ENCODE data around the gene PKM.

PKM gene

DNA sequence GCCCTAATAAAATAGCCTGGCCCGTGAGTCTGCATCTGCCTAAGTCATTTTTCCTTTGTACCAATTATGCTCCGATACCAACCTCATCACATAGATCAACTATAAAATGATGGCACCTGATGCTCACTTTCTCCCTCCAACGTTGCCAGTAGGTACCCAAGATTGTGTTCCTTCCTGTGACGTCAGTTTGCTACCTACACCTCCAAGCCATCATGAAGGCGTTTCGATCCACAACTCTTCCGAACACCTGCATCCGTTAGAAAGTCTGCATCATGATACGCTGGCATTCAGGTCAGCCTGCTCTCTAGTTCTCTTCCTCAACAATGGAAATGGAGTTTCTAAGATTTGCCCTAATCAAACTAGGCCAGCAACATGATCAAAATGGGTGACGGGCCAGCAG lies 7.7 kb downstream of the PKM start:
- H3K27ac ChIP-seq (ENCODE audit: insufficient read depth, low read length, poor library complexity, severe bottlenecking) = no peak overlapping the region
- no peak for DNase-seq
- H3K4me1 ChIP-seq (ENCODE audit: control insufficient read depth, insufficient read depth, low read length, poor library complexity, severe bottlenecking) = peaks cover 16% of the 10 kb centered on the region
- peaks cover 34% of the 10 kb centered on the region for H3K36me3 ChIP-seq (ENCODE audit: control insufficient read depth, insufficient read depth, low read length)
- no peaks in the 10 kb centered on the region for H3K27me3 ChIP-seq (replicated peaks; ENCODE audit: control insufficient read depth, insufficient read depth, low read length, poor library complexity, severe bottlenecking)
- H3K9me3 ChIP-seq (ENCODE audit: control insufficient read depth, low read length) = no peaks in the 10 kb centered on the region
- H3K4me3 ChIP-seq (ENCODE audit: insufficient read depth, low read depth, low read length, poor library complexity, severe bottlenecking) = no peak overlapping the region

DNA sequence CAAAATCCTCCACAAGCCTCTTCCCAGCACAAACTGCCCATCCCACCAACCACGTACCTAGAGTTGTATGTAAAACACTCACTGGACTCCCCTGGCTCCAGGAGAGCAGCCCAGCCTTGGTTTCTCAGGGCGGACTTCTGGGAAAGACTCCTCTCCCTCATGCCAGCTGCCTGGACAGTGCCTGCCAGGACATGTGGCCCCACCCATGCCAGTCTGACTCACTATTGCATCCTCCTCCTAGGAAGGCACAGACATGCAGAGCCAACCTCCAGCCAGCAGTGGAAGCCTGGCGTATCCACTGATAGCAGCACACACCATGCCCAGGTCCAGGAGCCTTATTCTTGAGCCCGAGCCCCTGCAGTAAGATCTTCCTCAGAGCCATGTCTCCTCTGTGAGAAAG lies 8.6 kb downstream of the PKM start:
- H3K27ac ChIP-seq (ENCODE audit: insufficient read depth, low read length, poor library complexity, severe bottlenecking) = peak overlapping the region; percentile 21
- DNase-seq = no peak
- H3K4me3 ChIP-seq (ENCODE audit: insufficient read depth, low read depth, low read length, poor library complexity, severe bottlenecking) = no peak overlapping the region
- H3K9me3 ChIP-seq (ENCODE audit: control insufficient read depth, low read length) = no peaks in the 10 kb centered on the region
- H3K36me3 ChIP-seq (ENCODE audit: control insufficient read depth, insufficient read depth, low read length) = peaks cover 43% of the 10 kb centered on the region
- H3K27me3 ChIP-seq (replicated peaks; ENCODE audit: control insufficient read depth, insufficient read depth, low read length, poor library complexity, severe bottlenecking) = no peaks in the 10 kb centered on the region
- H3K4me1 ChIP-seq (ENCODE audit: control insufficient read depth, insufficient read depth, low read length, poor library complexity, severe bottlenecking) = peaks cover 10% of the 10 kb centered on the region

DNA sequence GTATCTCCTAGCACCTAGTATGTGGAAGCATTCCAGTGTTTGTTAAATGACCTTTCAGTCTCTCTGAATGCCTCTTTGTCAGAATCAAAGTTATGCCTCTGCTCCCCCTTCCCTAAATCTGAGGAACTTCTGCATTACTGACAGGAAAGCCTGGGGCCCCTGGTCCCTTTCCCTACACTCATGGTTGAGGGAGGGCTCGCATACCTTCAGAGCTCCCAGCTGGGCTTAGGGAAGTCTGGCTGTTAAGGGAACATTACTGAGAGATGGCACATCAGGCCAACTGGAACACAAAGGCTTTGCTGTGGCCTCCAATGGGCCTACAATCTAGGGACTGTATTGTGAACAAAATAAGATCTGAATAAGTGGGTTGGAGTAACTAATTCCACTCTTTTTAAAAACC lies 10.3 kb downstream of the PKM start:
- H3K36me3 ChIP-seq (ENCODE audit: control insufficient read depth, insufficient read depth, low read length) = peaks cover 57% of the 10 kb centered on the region
- DNase-seq = no peak
- no peaks in the 10 kb centered on the region for H3K4me1 ChIP-seq (ENCODE audit: control insufficient read depth, insufficient read depth, low read length, poor library complexity, severe bottlenecking)
- no peaks in the 10 kb centered on the region for H3K27me3 ChIP-seq (replicated peaks; ENCODE audit: control insufficient read depth, insufficient read depth, low read length, poor library complexity, severe bottlenecking)
- H3K4me3 ChIP-seq (ENCODE audit: insufficient read depth, low read depth, low read length, poor library complexity, severe bottlenecking) = no peak overlapping the region
- H3K27ac ChIP-seq (ENCODE audit: insufficient read depth, low read length, poor library complexity, severe bottlenecking) = peak overlapping the region; percentile 49
- H3K9me3 ChIP-seq (ENCODE audit: control insufficient read depth, low read length) = no peaks in the 10 kb centered on the region

DNA sequence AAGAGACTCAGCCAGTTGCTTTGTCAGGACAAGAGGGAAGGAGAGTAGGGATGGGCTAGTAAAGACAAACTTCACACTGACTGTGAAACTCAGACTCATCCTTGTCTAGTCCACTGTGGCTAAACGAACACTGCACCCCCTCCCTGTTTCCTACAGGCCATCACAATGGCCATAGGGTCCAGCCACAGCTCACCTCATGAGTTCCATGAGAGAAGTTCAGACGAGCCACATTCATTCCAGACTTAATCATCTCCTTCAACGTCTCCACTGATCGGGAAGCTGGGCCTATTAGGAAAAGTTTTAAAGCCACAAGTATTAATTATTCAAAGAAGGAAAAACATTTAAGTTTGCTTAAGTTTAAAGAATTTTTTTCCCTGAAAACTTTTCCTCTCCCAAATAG lies 13.8 kb downstream of the PKM start:
- peaks cover 80% of the 10 kb centered on the region for H3K36me3 ChIP-seq (ENCODE audit: control insufficient read depth, insufficient read depth, low read length)

DNA sequence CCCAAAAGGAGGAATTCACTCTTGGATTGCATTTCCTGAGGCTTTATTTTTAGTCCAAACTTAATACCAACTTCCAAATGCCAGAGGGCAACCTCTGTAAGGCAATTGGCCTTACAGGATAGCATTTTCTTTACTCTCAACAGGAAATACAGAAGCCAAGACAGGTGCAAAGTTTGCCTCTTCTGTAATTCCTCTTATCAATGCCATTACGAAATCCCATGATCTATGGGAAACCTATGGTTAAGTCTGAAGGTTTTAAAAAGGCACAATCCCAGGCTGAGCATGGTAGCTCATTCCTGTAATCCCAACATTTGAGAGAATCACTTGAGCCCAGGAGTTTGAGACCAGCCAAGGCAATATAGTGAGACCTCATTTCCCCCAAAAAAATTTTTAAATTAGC lies 14.9 kb downstream of the PKM start:
- peaks cover 90% of the 10 kb centered on the region for H3K36me3 ChIP-seq (ENCODE audit: control insufficient read depth, insufficient read depth, low read length)
- no peaks in the 10 kb centered on the region for H3K4me1 ChIP-seq (ENCODE audit: control insufficient read depth, insufficient read depth, low read length, poor library complexity, severe bottlenecking)
- no peak overlapping the region for H3K27ac ChIP-seq (ENCODE audit: insufficient read depth, low read length, poor library complexity, severe bottlenecking)
- H3K27me3 ChIP-seq (replicated peaks; ENCODE audit: control insufficient read depth, insufficient read depth, low read length, poor library complexity, severe bottlenecking) = no peaks in the 10 kb centered on the region
- no peak overlapping the region for H3K4me3 ChIP-seq (ENCODE audit: insufficient read depth, low read depth, low read length, poor library complexity, severe bottlenecking)
- DNase-seq = no peak
- H3K9me3 ChIP-seq (ENCODE audit: control insufficient read depth, low read length) = no peaks in the 10 kb centered on the region

More for the DNA sequence above, 13.8 kb downstream of the PKM start:
- Histone ChIP-seq H3K9me3 (ENCODE audit: control insufficient read depth, low read length) (no peaks in the 10 kb centered on the region), H3K4me3 (ENCODE audit: insufficient read depth, low read depth, low read length, poor library complexity, severe bottlenecking) (no peak overlapping the region), H3K27ac (ENCODE audit: insufficient read depth, low read length, poor library complexity, severe bottlenecking) (no peak overlapping the region), H3K4me1 (ENCODE audit: control insufficient read depth, insufficient read depth, low read length, poor library complexity, severe bottlenecking) (no peaks in the 10 kb centered on the region), H3K27me3 (replicated peaks; ENCODE audit: control insufficient read depth, insufficient read depth, low read length, poor library complexity, severe bottlenecking) (no peaks in the 10 kb centered on the region)
- no peak for DNase-seq

DNA sequence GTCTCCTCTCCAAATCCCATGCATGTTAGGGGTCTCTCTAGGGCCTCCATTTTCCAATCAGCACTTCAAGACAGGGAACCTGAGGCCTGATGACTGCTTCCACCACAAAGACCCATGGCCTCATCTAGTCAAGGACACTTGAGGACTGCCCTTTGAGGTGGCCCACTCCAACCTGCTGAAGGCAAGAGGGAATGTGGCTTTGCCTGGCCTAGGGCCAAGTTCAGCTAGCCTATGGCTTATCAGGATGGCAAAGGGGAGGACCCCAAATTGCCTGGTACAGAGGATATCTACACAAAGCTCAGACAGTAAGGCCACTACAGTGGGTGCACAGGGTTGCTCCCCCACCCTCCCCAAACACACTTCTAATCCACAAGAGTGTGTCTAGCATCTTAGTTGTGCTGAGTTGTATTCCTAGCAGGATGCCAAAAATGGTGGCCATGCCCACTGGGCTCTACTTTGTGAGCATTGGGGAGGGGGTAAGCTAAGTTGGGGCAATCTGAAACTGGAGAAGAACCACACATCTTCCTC lies 23.4 kb downstream of the PKM start:
- Histone ChIP-seq H3K27me3 (replicated peaks; ENCODE audit: control insufficient read depth, insufficient read depth, low read length, poor library complexity, severe bottlenecking) (no peaks in the 10 kb centered on the region), H3K36me3 (ENCODE audit: control insufficient read depth, insufficient read depth, low read length) (peaks cover 93% of the 10 kb centered on the region), H3K27ac (ENCODE audit: insufficient read depth, low read length, poor library complexity, severe bottlenecking) (no peak overlapping the region), H3K4me3 (ENCODE audit: insufficient read depth, low read depth, low read length, poor library complexity, severe bottlenecking) (no peak overlapping the region), H3K4me1 (ENCODE audit: control insufficient read depth, insufficient read depth, low read length, poor library complexity, severe bottlenecking) (no peaks in the 10 kb centered on the region), H3K9me3 (ENCODE audit: control insufficient read depth, low read length) (no peaks in the 10 kb centered on the region)
- no peak for DNase-seq

DNA sequence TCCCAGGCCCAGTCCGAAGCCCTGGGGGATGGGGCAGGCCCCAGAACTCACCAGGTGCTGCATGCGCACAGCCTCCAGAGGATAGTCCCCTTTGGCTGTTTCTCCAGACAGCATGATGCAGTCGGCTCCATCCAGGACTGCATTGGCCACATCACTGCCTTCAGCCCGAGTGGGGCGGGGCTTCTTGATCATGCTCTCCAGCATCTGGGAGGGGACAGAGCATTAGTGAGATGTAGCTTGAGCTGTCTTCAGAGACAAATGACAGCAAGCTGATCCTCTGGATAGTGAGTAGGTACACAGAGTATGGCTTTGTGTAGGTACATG lies 24.4 kb downstream of the PKM start:
- H3K4me1 ChIP-seq (ENCODE audit: control insufficient read depth, insufficient read depth, low read length, poor library complexity, severe bottlenecking) = no peaks in the 10 kb centered on the region
- DNase-seq = no peak

DNA sequence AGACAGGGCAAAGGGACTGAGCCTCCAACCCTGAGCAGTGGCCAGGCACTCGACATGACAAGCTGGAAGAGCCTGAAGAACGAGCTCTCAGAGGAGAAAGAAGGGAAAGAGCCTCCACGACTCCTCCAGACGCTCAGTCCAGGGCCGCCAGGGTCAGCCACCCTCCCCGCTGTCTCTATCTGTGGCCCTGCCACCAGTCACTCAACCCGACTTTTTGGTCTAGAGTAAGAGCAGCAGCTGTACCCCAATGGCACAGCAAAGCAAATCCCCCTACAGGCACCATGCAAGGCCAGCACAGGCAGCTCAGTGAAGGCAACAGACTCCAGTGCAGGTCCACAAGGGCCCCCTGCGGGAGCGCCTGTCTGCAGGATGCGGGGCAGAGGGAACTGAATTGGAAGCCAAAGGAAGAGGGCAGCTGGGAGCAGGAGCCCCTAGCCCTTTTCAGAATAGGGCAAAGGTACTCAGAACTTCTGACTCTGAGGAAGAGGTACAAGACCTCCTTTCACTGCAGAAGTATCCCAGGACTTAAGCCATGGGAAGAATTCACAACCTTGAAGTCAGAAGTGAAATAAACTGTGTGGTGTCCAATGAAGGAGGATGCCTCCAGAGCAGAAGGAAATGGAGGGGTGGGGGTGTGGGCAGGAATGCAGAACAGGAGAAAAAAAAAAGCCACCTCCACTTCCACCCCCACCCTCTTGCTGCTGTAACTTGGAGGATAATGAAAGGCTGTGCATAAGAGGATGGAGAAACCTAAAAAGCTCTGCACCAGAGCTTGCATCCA lies 24.9 kb downstream of the PKM start:
- no peak overlapping the region for H3K4me3 ChIP-seq (ENCODE audit: insufficient read depth, low read depth, low read length, poor library complexity, severe bottlenecking)
- no peaks in the 10 kb centered on the region for H3K9me3 ChIP-seq (ENCODE audit: control insufficient read depth, low read length)
- peaks cover 94% of the 10 kb centered on the region for H3K36me3 ChIP-seq (ENCODE audit: control insufficient read depth, insufficient read depth, low read length)
- H3K4me1 ChIP-seq (ENCODE audit: control insufficient read depth, insufficient read depth, low read length, poor library complexity, severe bottlenecking) = no peaks in the 10 kb centered on the region
- no peak for DNase-seq
- H3K27me3 ChIP-seq (replicated peaks; ENCODE audit: control insufficient read depth, insufficient read depth, low read length, poor library complexity, severe bottlenecking) = no peaks in the 10 kb centered on the region
- H3K27ac ChIP-seq (ENCODE audit: insufficient read depth, low read length, poor library complexity, severe bottlenecking) = no peak overlapping the region

More for the DNA sequence above, 24.4 kb downstream of the PKM start:
- H3K9me3 ChIP-seq (ENCODE audit: control insufficient read depth, low read length) = no peaks in the 10 kb centered on the region
- H3K4me3 ChIP-seq (ENCODE audit: insufficient read depth, low read depth, low read length, poor library complexity, severe bottlenecking) = no peak overlapping the region
- H3K27me3 ChIP-seq (replicated peaks; ENCODE audit: control insufficient read depth, insufficient read depth, low read length, poor library complexity, severe bottlenecking) = no peaks in the 10 kb centered on the region
- H3K27ac ChIP-seq (ENCODE audit: insufficient read depth, low read length, poor library complexity, severe bottlenecking) = no peak overlapping the region
- H3K36me3 ChIP-seq (ENCODE audit: control insufficient read depth, insufficient read depth, low read length) = peaks cover 93% of the 10 kb centered on the region

DNA sequence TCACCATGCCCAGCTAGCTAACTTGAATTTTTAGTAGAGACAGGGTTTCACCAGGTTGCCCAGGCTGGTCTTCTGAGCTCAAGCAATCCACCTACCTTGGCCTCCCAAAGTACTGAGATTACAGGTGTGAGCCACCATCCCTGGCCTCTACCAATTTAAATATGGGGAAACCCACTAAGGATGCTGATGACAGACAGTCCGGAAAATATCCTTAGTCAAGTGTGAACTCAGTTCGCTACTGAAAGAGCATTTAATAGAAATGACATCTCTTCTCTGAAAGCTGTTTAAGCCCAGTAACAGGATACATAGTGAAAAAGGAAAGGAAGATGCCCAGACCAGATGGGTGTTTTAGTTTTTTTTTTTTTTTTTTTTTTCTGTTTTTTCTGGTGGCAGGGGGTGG lies 25.7 kb downstream of the PKM start:
- Histone ChIP-seq H3K27me3 (replicated peaks; ENCODE audit: control insufficient read depth, insufficient read depth, low read length, poor library complexity, severe bottlenecking) (no peaks in the 10 kb centered on the region), H3K4me3 (ENCODE audit: insufficient read depth, low read depth, low read length, poor library complexity, severe bottlenecking) (no peak overlapping the region), H3K27ac (ENCODE audit: insufficient read depth, low read length, poor library complexity, severe bottlenecking) (no peak overlapping the region), H3K9me3 (ENCODE audit: control insufficient read depth, low read length) (no peaks in the 10 kb centered on the region), H3K4me1 (ENCODE audit: control insufficient read depth, insufficient read depth, low read length, poor library complexity, severe bottlenecking) (no peaks in the 10 kb centered on the region), H3K36me3 (ENCODE audit: control insufficient read depth, insufficient read depth, low read length) (peaks cover 96% of the 10 kb centered on the region)
- no peak for DNase-seq

DNA sequence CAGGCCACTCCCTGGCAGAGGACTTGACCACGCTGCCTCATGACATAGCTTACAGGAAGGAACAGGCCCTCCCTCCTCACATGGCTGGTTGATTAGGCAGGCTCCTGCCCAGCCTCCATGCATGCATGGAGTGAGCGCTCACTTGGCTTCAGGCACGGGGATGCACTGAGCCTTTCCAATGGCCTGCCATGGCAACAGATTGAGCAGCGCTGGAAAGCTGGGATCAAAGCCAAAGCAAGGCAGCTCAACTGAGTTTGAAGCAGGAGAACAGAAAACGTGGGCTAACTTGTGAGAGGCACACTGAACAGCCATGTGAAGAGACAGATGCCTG lies 27.5 kb downstream of the PKM start:
- H3K36me3 ChIP-seq (ENCODE audit: control insufficient read depth, insufficient read depth, low read length) = peaks cover 98% of the 10 kb centered on the region
- no peak overlapping the region for H3K4me3 ChIP-seq (ENCODE audit: insufficient read depth, low read depth, low read length, poor library complexity, severe bottlenecking)
- no peak overlapping the region for H3K27ac ChIP-seq (ENCODE audit: insufficient read depth, low read length, poor library complexity, severe bottlenecking)
- no peaks in the 10 kb centered on the region for H3K4me1 ChIP-seq (ENCODE audit: control insufficient read depth, insufficient read depth, low read length, poor library complexity, severe bottlenecking)
- no peak for DNase-seq
- no peaks in the 10 kb centered on the region for H3K27me3 ChIP-seq (replicated peaks; ENCODE audit: control insufficient read depth, insufficient read depth, low read length, poor library complexity, severe bottlenecking)
- no peaks in the 10 kb centered on the region for H3K9me3 ChIP-seq (ENCODE audit: control insufficient read depth, low read length)
